ES-I3 (cell line): ENCODE data around the gene NUTM2B.
"Not testable (repeated sequence)": the region's sequence is repeated elsewhere in the genome, so short reads cannot be mapped to it uniquely, and the experiment has no call there.

Experiments used
- H3K36me3 ChIP-seq: 2 replicates; pipeline ENCODE4 v1.6.1; 2013; ENCODE audit warnings: mild to moderate bottlenecking, low read length, control low read depth, moderate library complexity; ENCODE audit not compliant: insufficient read depth
- H3K4me1 ChIP-seq: 2 replicates; pipeline ENCODE4 v1.6.1; 2013; ENCODE audit warnings: mild to moderate bottlenecking, control low read depth, low read length; ENCODE audit not compliant: insufficient read depth
- H3K9ac ChIP-seq: 2 replicates; pipeline ENCODE4 v1.6.1; 2013; ENCODE audit warnings: low read depth, mild to moderate bottlenecking, low read length, moderate library complexity
- H3K9me3 ChIP-seq: 2 replicates; pipeline ENCODE4 v1.6.1; 2013; ENCODE audit warnings: mild to moderate bottlenecking, low read length, moderate library complexity; ENCODE audit not compliant: control insufficient read depth, insufficient read depth

Gene NUTM2B

DNA sequence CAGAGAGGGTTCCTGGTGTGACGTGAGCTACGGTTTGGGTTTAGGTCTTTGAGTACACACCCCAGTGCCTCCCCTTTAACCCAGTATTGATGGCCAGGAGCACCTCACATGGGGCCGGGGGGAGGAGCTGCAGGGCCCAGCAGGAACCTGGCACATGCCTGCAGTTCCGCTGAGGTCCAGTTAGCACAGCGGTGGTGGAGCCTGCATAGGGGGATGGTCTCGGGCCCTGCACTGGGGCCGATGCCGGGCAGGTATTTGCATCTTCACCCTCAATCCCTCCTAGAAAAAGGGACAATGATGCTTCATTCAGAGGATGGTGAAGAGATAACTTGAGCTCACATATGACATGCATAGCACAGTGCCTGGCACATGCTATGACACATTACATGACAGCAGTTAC, 4.0 kb downstream of the NUTM2B start:
- not testable (repeated sequence) for H3K4me1 ChIP-seq, H3K9ac ChIP-seq, H3K36me3 ChIP-seq, H3K9me3 ChIP-seq

DNA sequence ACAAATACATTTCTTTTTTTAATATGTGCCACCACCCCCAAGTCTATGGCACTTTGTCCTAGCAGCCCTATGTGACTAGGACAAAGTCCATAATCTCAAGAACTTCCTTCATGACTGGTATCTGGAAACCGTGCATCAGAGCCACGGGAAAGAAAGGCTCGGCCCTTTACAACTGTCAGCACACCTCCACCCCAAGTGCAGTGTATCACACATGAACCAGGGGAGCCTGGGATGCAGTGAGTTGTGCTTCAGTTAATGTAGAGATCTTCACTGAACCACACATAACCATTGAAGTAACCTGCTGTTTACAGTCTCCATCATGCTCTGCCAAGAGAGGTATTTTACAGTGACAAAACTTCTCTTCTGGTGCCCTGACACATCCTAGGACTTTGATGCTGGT, 11.9 kb downstream of the NUTM2B start:
- H3K36me3 ChIP-seq, H3K9me3 ChIP-seq, H3K9ac ChIP-seq, H3K4me1 ChIP-seq: not testable (repeated sequence)

DNA sequence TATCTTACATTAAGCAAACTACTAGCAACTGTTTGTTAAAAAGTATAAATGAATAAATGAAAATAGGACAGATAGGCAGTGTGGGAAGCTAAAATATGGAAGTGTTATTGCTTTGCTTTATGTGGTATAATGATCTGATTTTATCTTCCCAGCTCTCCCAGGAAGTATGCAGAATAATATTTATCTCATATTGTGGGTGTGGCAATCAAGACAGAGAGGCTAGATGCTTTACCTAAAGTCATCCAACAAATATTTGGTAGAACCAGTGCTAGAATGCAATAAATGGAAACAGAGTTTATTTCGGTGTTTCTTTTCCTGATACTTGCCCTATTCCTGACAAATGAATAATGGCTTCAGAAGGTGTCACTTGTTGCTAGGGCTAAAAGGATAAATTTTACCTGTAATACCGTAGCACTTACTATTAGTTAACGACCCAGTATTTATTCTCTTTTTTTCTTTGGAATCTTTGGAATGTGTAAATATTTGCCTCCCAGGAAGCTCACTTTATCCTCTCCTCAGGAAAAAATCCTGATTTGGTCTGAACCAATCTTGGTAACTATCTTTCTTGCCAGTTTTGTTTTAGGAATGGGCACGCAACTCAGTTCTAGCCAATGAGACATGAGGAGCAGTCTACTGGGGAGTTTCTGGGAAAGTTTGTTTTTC, 14.0 kb downstream of the NUTM2B start:
- not testable (repeated sequence) for H3K9me3 ChIP-seq, H3K4me1 ChIP-seq, H3K36me3 ChIP-seq, H3K9ac ChIP-seq

DNA sequence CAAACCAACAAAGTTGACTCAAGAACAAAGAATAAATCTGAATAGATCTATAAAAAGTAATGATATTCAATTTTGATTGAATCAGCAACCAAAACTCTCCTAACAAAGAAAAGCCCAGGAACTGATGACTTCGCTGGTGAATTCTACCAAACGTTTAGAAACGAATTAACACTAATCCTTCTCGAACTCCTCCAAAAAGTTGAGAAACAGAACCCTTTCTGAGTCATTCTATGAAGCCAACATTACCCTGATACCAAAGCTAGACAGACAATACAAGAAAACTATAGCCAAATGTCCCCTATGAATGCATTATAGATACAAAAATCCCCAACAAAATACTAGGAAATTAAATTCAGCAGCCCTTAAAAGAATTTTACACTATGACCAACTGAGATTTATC, 17.0 kb downstream of the NUTM2B start:
- H3K9ac ChIP-seq, H3K4me1 ChIP-seq, H3K36me3 ChIP-seq, H3K9me3 ChIP-seq: not testable (repeated sequence)

DNA sequence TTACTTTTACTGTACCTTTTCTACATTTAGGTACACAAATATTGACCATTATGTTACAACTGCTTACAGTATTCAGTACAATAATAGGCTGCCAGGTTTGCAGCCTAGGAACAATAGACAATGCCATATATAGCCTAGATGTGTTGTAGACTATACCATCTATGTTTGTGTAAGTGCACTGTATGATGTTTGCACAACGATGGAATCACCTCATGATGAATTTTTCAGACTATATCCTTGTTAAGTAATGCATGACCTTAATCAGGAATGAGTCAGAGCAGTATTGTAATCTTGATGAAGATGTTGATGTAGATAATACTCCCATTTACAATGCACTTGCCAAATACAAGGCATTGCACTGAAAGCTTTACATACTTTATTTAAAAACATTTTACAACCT, 23.6 kb downstream of the NUTM2B start:
- not testable (repeated sequence) for H3K9me3 ChIP-seq, H3K9ac ChIP-seq, H3K36me3 ChIP-seq, H3K4me1 ChIP-seq

DNA sequence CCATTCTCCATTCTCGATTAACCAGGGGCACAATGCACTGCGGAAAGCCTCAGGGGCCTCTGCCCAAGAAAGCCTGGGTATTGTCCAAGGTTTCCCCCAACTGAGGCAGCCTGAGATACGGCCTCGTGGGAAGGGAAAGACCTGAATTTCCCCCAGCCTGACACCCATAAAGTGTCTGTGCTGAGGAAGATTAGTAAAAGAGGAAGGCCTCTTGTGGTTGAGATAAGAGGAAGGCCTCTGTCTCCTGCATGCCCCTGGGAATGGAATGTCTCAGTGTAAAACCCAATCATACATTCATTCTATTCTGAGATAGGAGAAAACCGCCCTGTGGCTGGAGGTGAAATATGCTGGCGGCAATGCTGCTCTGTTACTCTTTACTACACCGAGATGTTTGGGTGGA, 41.8 kb downstream of the NUTM2B start:
- not testable (repeated sequence) for H3K36me3 ChIP-seq, H3K4me1 ChIP-seq, H3K9ac ChIP-seq, H3K9me3 ChIP-seq

DNA sequence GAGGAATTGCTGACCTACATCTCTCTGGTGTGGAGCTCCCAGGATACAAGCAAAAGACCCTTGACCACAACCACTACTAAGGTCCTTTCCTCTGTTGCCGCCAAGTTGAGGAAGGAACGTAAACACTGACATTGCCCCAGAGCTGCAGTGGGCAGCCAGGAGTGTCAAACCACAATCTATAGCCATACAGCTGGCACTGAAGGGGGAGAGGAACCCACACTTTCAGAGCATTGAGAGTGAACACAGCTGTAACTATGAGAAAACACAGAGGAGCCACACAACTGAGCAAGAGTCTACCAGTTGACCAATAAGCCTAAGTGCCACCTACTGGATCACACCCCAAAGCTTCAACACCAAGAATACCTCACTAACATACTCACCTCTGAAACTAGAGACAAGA, 45.5 kb downstream of the NUTM2B start:
- not testable (repeated sequence) for H3K4me1 ChIP-seq, H3K9me3 ChIP-seq, H3K36me3 ChIP-seq, H3K9ac ChIP-seq

DNA sequence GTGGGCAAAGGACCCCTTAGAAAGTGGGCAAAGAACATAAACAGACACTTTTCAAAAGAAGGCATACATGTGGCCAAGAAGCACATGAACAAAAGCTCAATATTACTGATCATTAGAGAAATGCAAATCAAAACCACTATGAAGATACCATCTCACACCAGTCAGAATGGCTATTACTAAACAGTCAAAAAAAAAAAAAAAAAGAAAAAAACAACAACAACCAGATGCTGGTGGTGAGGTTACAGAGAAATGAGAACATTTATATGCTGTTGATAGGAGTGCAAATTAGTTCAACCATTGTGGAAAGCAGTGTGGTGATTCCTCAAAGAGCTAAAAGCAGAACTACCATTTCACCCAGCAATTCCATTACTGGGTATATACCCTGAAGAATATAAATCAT, 50.6 kb downstream of the NUTM2B start:
- not testable (repeated sequence) for H3K36me3 ChIP-seq, H3K4me1 ChIP-seq, H3K9me3 ChIP-seq, H3K9ac ChIP-seq

DNA sequence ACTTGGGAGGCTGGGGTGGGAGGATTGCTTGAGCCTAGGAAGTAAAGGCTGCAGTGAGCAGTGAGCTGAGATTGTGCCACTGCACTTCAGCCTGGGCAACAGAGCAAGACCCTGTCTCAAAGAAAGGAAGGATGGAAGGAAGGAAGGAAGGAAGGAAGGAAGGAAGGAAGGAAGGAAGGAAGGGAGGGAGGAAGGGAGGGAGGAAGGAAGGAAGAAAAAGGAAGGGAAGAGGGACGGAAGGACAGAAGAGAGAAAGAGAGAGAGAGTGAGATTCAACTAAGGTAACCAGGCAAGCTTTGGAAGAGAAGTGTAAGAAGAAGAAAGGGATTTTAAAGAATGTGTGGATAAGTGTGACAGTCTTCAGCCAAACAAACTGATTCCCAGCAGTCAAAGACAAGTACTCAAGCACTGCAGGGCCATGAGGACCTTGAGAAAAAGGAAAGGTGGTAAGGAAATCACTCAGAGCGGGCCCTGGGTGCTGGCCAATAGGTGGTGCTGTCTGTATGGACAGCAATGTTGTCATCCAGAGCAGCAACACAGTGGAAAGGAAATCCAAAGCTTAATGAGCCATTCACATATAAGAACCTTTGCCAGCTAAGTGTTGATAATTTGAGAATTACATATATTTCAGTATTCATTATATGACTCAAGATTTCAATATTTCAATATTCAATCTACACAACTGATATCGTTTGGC, 55.4 kb downstream of the NUTM2B start:
- H3K9me3 ChIP-seq, H3K36me3 ChIP-seq, H3K4me1 ChIP-seq, H3K9ac ChIP-seq: not testable (repeated sequence)
